G401 (cell line): Measurements from ENCODE around the gene MPV17L2. TPM values are rescaled to one million over a fixed set of nuclear protein-coding genes. Genes with fewer than 3 reads are reported as not detected.

Source experiments
- DNase-seq: peaks from one replicate; pipeline ENCODE4 v3.0.0-alpha.2; 2015; ENCODE audit warnings: low spot score
- in situ Hi-C: cut with HindIII; loops from 2 replicates; pipeline ENCODE4 v1.10.0; 2016; ENCODE audit warnings: low sequenced_read_pairs, mixed read lengths
- total RNA-seq: library from RNA; depleted of rRNA; stranded (reverse); fragments of >200 nt; shearing (Covaris generic); gene quantifications from 2 replicates; pipeline ENCODE4 v1.2.3, GENCODE V29; 2014; rRNA removed

MPV17L2 gene
- total RNA-seq, 1 experiment from 2014 or later, result 30.4 TPM

DNA sequence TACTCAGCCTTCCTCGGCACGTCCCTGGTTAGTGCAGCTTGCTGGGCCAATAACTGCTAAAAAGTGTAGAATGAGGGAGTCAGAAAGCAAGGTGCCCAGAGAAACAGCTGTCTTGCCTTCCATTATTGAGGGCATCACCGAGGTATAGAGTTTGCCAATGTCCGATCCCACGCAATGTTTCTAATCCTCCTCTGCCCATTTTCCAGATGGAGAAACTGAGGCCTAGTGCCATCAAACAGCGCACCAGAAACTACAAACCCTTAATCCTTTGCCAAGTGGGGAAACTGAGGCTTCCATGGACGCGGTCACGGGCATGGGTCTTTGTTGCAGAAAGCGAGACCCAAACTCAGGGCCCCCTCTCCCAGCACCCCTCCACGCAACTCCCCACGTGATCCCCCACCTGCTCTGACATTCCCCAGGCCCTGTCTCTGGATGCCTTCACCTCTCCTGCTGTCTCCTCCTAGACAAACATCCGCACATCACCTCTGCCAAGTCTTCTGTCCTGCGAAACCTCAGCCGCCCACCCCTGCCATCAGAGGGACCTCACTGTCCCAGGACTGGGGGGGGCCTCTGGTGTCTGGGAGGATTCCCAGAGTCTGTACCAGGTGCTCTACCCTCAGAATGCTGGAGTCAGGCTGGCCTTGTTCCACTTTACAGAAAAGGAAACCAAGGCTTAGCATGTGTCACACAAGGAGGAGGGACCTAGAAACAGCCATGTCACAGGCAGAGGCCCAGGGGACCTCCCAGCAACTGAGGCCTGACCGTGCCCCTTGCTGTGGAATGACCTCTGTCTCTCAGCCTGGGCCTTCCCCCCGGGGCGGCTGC is 34.1 kb downstream of the MPV17L2 start:
- no peak for DNase-seq
- in situ Hi-C loops, result no loop called here

DNA sequence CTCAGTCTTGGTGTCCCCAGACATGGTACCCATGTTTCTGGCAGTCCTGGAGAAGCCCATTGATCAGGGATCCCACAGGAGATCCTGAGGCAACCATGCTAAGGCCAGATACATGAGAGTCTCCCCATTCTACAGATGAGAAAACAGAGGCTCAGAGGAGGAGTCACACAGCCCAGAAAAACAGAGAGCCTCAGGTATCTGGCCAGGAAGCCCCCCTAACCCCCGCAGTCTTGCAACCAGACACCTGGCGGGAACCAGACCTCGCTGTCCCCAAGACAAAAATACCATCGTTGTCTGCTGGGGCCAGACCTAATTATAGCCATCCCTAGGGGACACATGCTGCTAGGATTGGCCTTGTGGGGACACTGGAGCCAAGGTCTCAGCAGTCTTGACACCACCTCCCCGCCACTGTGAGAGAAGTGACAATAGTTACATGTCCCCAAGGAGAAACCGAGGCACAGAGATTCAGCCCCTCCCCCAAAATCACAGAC is 34.8 kb downstream of the MPV17L2 start:
- DNase-seq, result no peak
- in situ Hi-C loops, result no loop called here

DNA sequence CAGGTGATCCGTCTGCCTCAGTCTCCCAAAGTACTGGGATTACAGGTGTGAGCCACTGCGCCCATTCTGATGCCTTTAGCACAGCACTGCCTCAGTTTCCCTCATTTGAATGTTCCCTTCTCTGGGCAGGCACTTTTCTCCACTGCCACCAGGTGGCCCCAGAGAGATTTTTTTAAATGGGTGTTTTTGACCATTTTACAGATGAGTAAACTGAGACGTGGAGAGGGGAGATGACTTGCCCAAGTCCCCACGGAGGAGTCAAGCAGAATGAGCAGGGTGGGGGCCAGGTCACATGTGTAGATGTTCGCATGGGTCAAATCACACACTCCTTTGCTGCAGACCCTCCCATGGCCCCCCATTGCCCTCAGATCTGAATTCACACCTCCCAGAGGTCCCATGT is 36.5 kb downstream of the MPV17L2 start:
- in situ Hi-C loops, result no loop called here
- no peak for DNase-seq

GRCh38 chr19:18229915-18230314 is 36.9 kb downstream of the MPV17L2 start:
- DNase-seq, result no peak
- in situ Hi-C loops, result no loop called here

- no peak for DNase-seq
- in situ Hi-C loops, result no loop called here
Measured at GRCh38 chr19:18230941-18231734, 38.1 kb downstream of the MPV17L2 start.

DNA sequence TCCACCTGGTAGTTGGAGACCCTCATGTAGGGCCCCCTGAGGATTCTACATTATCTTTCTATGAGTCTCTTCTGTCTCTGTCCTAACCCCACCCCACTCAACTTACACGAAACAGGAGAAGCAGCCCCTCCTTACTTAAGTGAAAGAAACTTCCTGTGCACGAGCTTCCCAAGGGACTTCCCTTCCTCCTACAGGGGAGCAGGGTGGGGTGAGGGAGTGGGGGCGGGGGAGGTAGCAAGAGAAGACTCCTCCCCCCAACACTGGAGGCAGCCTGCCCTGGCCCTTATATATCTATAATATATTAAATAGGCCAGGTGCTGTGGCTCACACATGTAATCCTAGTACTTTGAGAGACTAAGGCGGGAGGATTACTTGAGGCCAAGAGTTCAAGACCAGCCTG is 38.8 kb downstream of the MPV17L2 start:
- in situ Hi-C loops, result no loop called here
- DNase-seq, result peak; percentile 46

GRCh38 chr19:18232540-18233223 is 39.7 kb downstream of the MPV17L2 start:
- in situ Hi-C loops, result no loop called here
- peak; percentile 46 for DNase-seq

DNA sequence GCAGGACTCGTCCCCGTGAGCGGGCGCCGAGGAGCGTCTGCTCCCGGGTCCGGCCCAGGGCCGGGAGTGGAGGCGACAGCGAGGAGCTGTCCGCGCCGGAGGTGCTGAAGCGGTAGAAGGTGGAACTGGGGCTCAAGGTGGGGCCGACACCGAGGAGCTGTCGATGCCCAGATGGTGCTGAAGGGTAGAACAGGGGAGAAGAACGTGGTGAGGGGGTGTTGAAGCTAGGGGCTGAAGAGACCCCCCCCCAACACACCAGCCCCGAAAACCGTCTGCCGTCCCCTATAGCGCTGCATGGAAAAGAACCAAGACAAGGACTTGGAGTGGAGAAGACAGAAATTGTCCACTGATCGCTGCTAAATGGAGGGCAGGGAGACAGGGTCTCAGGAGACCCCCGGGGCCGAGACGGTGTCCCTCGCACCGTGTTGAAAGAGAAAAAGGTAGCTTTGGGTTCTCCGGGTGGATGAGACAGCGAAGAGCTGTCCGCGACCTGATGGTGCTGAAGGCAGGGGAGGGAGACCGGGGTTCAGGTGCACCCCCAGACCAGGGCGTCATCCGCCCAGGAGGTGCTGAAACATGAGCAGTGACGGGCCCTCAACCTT is 40.3 kb downstream of the MPV17L2 start:
- in situ Hi-C loops, result no loop called here
- peak; percentile 29 for DNase-seq

- in situ Hi-C loops, result no loop called here
- DNase-seq, result no peak
Measured at GRCh38 chr19:18234194-18234593, 41.2 kb downstream of the MPV17L2 start.

DNA sequence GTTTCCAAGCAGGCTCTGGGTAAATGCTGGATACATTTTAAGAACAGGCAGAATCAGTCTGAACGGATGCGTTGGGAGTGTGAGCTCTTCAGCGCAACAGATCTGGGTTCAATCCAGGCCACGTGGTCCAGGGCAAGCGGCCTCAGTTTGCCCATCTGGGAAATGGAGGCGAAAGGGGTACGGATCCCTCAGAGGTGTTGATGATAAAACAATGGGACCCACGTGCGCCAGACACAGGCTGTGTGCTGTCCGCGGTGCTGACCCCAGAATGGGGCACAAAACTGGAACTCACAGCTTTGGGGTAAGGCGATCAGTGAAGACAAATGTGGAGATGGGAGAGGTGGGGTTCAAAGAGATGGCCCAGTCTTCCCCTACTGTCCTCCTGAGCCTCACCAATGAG is 46.3 kb downstream of the MPV17L2 start:
- in situ Hi-C loops, result no loop called here
- no peak for DNase-seq

DNA sequence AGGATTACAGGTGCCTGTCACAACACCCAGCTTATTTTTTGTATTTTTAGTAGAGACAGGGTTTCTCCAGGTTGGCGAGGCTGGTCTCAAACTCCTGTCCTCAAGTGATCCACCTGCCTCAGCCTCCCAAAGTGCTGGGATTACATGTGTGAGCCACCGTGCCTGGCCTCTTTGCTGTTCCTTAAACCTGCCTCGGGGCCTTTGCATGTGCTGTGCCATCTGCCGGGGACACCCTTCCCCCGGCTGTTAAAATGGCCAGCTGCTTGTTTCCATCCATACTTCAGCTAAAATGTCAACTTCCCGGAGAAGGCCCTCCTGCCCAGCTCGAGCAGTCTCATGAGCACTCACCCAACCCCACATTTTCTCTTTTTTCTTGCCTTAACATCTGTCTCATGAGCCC is 52.3 kb downstream of the MPV17L2 start:
- no peak for DNase-seq
- in situ Hi-C loops, result no loop called here

Other genes starting within 250 kb of the MPV17L2 start
- 13.2 and 16.0 TPM in 2 replicates for gene KCNN1, start 226.1 kb upstream of the MPV17L2 start, total RNA-seq
- gene ARRDC2, start 185.0 kb upstream of the MPV17L2 start, total RNA-seq, result 19.1 and 26.0 TPM in 2 replicates
- gene IL12RB1, start 106.3 kb upstream of the MPV17L2 start, total RNA-seq, result not detected in 2 replicates
- gene MAST3, start 95.4 kb upstream of the MPV17L2 start, total RNA-seq, result 1.2 and 2.6 TPM in 2 replicates
- gene PIK3R2, start 40.1 kb upstream of the MPV17L2 start, total RNA-seq, result 7.9 and 31.5 TPM in 2 replicates
- gene IFI30, start 19.4 kb upstream of the MPV17L2 start, total RNA-seq, result 77.6 and 103 TPM in 2 replicates
- gene RAB3A, start 10.8 kb downstream of the MPV17L2 start, total RNA-seq, result 0.14 and 2.0 TPM in 2 replicates
- gene PDE4C, start 33.2 kb downstream of the MPV17L2 start, total RNA-seq, result 11.1 and 17.0 TPM in 2 replicates
- gene IQCN, start 81.2 kb downstream of the MPV17L2 start, total RNA-seq, result 0.37 and 0.47 TPM in 2 replicates
- gene JUND, start 88.4 kb downstream of the MPV17L2 start, total RNA-seq, result 263 and 286 TPM in 2 replicates
- 539 and 749 TPM in 2 replicates for gene LSM4, start 129.9 kb downstream of the MPV17L2 start, total RNA-seq
- 6.5 and 14.1 TPM in 2 replicates for gene PGPEP1, start 147.4 kb downstream of the MPV17L2 start, total RNA-seq
- 143 and 217 TPM in 2 replicates for gene GDF15, start 192.9 kb downstream of the MPV17L2 start, total RNA-seq
- gene LRRC25, start 204.4 kb downstream of the MPV17L2 start, total RNA-seq, result not detected in 2 replicates
- gene SSBP4, start 226.2 kb downstream of the MPV17L2 start, total RNA-seq, result 272 and 351 TPM in 2 replicates
- 251 and 359 TPM in 2 replicates for gene ISYNA1, start 244.9 kb downstream of the MPV17L2 start, total RNA-seq